Kidney capillary endothelial cell (primary cell): Measurements from ENCODE around the gene AKAP1.

ENCODE experiments used
- DNase-seq: peaks from one replicate; pipeline ENCODE4 v3.0.0-alpha.2; 2018; ENCODE audit warnings: low spot score

Gene AKAP1

GRCh38 chr17:57165754-57166153, 80.7 kb downstream of the AKAP1 start:
- DNase-seq, result no peak

GRCh38 chr17:57166803-57167202, 81.8 kb downstream of the AKAP1 start:
- no peak for DNase-seq

- DNase-seq, result no peak
Measured at GRCh38 chr17:57168695-57169094, 83.6 kb downstream of the AKAP1 start.

GRCh38 chr17:57170866-57171265, 85.8 kb downstream of the AKAP1 start:
- no peak for DNase-seq
